DND-41 (cell line): ENCODE measurements around the gene MRM2.

ENCODE experiments used
- EZH2 ChIP-seq: IDR thresholded peaks from 3 replicates; pipeline ENCODE4 v1.6.1; 2012; ENCODE audit warnings: borderline replicate concordance, low read depth, mild to moderate bottlenecking, moderate library complexity, low read length, inconsistent platforms; ENCODE audit not compliant: severe bottlenecking
- TF ChIP-seq, protein P1 (sequence below): IDR thresholded peaks from 2 replicates; pipeline ENCODE4 v1.5.1; 2012; ENCODE audit warnings: borderline replicate concordance, low read length, moderate library complexity, mild to moderate bottlenecking; ENCODE audit not compliant: poor library complexity, severe bottlenecking; ENCODE audit errors: extremely low read depth

DNA sequence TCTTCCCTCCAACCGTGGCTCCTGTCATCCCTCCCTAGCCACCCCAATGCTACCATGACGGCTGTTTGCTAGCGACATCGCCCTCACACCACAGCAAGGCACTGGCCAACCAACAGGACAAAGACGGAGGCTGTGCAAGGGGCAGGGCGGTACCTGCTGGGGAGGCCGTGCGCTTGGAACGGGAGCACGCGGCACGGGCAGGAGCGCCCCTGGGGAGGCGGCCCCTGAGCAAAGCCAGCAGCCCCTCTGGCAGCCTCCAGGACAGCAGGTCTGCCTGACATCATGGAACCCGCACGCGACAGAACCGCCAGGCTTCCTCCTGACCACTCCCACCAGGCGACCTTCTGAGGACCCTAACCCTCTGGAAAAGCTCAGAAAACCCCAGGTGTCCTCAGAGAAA lies 22.0 kb downstream of the MRM2 start:
- TF ChIP-seq, protein P1, sequence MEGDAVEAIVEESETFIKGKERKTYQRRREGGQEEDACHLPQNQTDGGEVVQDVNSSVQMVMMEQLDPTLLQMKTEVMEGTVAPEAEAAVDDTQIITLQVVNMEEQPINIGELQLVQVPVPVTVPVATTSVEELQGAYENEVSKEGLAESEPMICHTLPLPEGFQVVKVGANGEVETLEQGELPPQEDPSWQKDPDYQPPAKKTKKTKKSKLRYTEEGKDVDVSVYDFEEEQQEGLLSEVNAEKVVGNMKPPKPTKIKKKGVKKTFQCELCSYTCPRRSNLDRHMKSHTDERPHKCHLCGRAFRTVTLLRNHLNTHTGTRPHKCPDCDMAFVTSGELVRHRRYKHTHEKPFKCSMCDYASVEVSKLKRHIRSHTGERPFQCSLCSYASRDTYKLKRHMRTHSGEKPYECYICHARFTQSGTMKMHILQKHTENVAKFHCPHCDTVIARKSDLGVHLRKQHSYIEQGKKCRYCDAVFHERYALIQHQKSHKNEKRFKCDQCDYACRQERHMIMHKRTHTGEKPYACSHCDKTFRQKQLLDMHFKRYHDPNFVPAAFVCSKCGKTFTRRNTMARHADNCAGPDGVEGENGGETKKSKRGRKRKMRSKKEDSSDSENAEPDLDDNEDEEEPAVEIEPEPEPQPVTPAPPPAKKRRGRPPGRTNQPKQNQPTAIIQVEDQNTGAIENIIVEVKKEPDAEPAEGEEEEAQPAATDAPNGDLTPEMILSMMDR: no peak
- TF ChIP-seq EZH2: no peak
